ENCODE results near the gene KLF16. TPM values are rescaled to one million over a fixed set of nuclear protein-coding genes. Genes with fewer than 3 reads are reported as not detected.
A peak's percentile ranks its signal among the peaks of the same experiment; 100 is the strongest.
"Not testable (repeated sequence)": the region's sequence is repeated elsewhere in the genome, so short reads cannot be mapped to it uniquely, and the experiment has no call there.

KLF16 gene
- total and polyA plus RNA-seq, 2 experiments from 2014 or later: 8.9 to 20.2 TPM

- H3K27ac Mint-ChIP-seq; H3K36me3 ChIP-seq (ENCODE audit: insufficient read depth); H3K4me2 ChIP-seq; H2AFZ ChIP-seq; H3F3A ChIP-seq (replicated peaks; ENCODE audit: low read depth); H3K27ac ChIP-seq (ENCODE audit: low read depth); H3K4me3 ChIP-seq; DNase-seq (ENCODE audit: low spot score); H3K4me3 Mint-ChIP-seq; H3K36me3 Mint-ChIP-seq (ENCODE audit: low read depth); H3K9me3 Mint-ChIP-seq; ATAC-seq; H3K9me2 ChIP-seq (ENCODE audit: insufficient read depth); H3K27me3 ChIP-seq (ENCODE audit: insufficient read depth): not testable (repeated sequence)
- Histone ChIP-seq H4K20me1 (replicated peaks; ENCODE audit: insufficient read depth) (peaks cover 16% of the 10 kb centered on the region), H3K79me2 (replicated peaks; ENCODE audit: insufficient read depth) (peaks cover 36% of the 10 kb centered on the region), H3K4me1 (ENCODE audit: insufficient read depth) (peaks cover 18% of the 10 kb centered on the region; the same call in 1 of the 2 replicates)
- peaks cover 31% of the 10 kb centered on the region for H3K4me1 Mint-ChIP-seq
- H3K27me3 Mint-ChIP-seq (ENCODE audit: insufficient read depth, low read depth, poor library complexity): peaks cover 15% of the 10 kb centered on the region
Observed at GRCh38 chr19:1879982-1880381, 16.6 kb upstream of the KLF16 start.

- H3K36me3 Mint-ChIP-seq (ENCODE audit: low read depth); H3K36me3 ChIP-seq (ENCODE audit: insufficient read depth); H3K9me3 Mint-ChIP-seq; H3K27ac Mint-ChIP-seq; H2AFZ ChIP-seq; H4K20me1 ChIP-seq (replicated peaks; ENCODE audit: insufficient read depth); H3K9me2 ChIP-seq (ENCODE audit: insufficient read depth); H3K27me3 Mint-ChIP-seq (ENCODE audit: insufficient read depth, low read depth, poor library complexity); H3K4me3 ChIP-seq; H3K4me2 ChIP-seq; H3K4me3 Mint-ChIP-seq; ATAC-seq; DNase-seq (ENCODE audit: low spot score); H3F3A ChIP-seq (replicated peaks; ENCODE audit: low read depth); H3K27ac ChIP-seq (ENCODE audit: low read depth); H3K27me3 ChIP-seq (ENCODE audit: insufficient read depth): not testable (repeated sequence)
- peaks cover 37% of the 10 kb centered on the region for H3K79me2 ChIP-seq (replicated peaks; ENCODE audit: insufficient read depth)
- H3K4me1 Mint-ChIP-seq: peaks cover 33% of the 10 kb centered on the region
- H3K4me1 ChIP-seq (ENCODE audit: insufficient read depth): peaks cover 24% of the 10 kb centered on the region
Observed at GRCh38 chr19:1878583-1878982, 15.2 kb upstream of the KLF16 start.

- DNase-seq (ENCODE audit: low spot score): not testable (repeated sequence)
- H3K4me3 Mint-ChIP-seq: peak overlapping the region; percentile 47; the same call in 2 of the 3 replicates
Observed at GRCh38 chr19:1877280-1877660, 13.9 kb upstream of the KLF16 start.

GRCh38 chr19:1876496-1877279 is 13.3 kb upstream of the KLF16 start:
- H3K9me2 ChIP-seq (ENCODE audit: insufficient read depth): not testable (repeated sequence)

More at GRCh38 chr19:1877280-1877660, 13.9 kb upstream of the KLF16 start:
- H3K36me3 ChIP-seq (ENCODE audit: insufficient read depth); H3K9me2 ChIP-seq (ENCODE audit: insufficient read depth); H3K27me3 ChIP-seq (ENCODE audit: insufficient read depth); H3K36me3 Mint-ChIP-seq (ENCODE audit: low read depth); H3K27ac ChIP-seq (ENCODE audit: low read depth); H3K27me3 Mint-ChIP-seq (ENCODE audit: insufficient read depth, low read depth, poor library complexity); H3K27ac Mint-ChIP-seq; H3K9me3 Mint-ChIP-seq; H3F3A ChIP-seq (replicated peaks; ENCODE audit: low read depth); H4K20me1 ChIP-seq (replicated peaks; ENCODE audit: insufficient read depth); H2AFZ ChIP-seq: not testable (repeated sequence)
- H3K4me3 ChIP-seq: peak overlapping the region; percentile 93; the same call in 1 of the 2 replicates
- H3K4me1 Mint-ChIP-seq: peaks cover 20% of the 10 kb centered on the region
- peaks cover 31% of the 10 kb centered on the region for H3K79me2 ChIP-seq (replicated peaks; ENCODE audit: insufficient read depth)
- peaks cover 21% of the 10 kb centered on the region for H3K4me1 ChIP-seq (ENCODE audit: insufficient read depth)
- peak overlapping the region; percentile 99 for H3K4me2 ChIP-seq
- ATAC-seq: peak; percentile 15

More at GRCh38 chr19:1876496-1877279, 13.3 kb upstream of the KLF16 start:
- H3K9me3 Mint-ChIP-seq; H3K27me3 ChIP-seq (ENCODE audit: insufficient read depth); DNase-seq (ENCODE audit: low spot score); H3K27me3 Mint-ChIP-seq (ENCODE audit: insufficient read depth, low read depth, poor library complexity); H3K27ac ChIP-seq (ENCODE audit: low read depth); H3K36me3 Mint-ChIP-seq (ENCODE audit: low read depth); H4K20me1 ChIP-seq (replicated peaks; ENCODE audit: insufficient read depth); H3K36me3 ChIP-seq (ENCODE audit: insufficient read depth); H3F3A ChIP-seq (replicated peaks; ENCODE audit: low read depth): not testable (repeated sequence)
- Histone ChIP-seq H3K4me1 (ENCODE audit: insufficient read depth) (peaks cover 16% of the 10 kb centered on the region), H3K79me2 (replicated peaks; ENCODE audit: insufficient read depth) (peaks cover 31% of the 10 kb centered on the region), H2AFZ (peak overlapping the region; percentile 59; the same call in 1 of the 2 replicates), H3K4me2 (peak overlapping the region; percentile 99), H3K4me3 (peak overlapping the region; percentile 93)
- Mint-ChIP-seq H3K4me1 (peaks cover 16% of the 10 kb centered on the region), H3K27ac (0 out of 2 replicates have a peak overlapping the region, but pooled peaks have one; percentile 48), H3K4me3 (peak overlapping the region; percentile 98)
- peak; percentile 60 for ATAC-seq
- peak in 1 of 2 experiments; percentile 25; a peak in 3 of 4 replicates for TF ChIP-seq CTCF (conservative IDR thresholded peaks at IDR 0.05; ENCODE audit: low read depth in 2 of 2)

All from GM23338 (cell line).